Middle frontal gyrus (tissue), 1 donor: ENCODE measurements around the gene C3orf80.
"Not testable (repeated sequence)": the region's sequence is repeated elsewhere in the genome, so short reads cannot be mapped to it uniquely, and the experiment has no call there.

Source experiments
- DNase-seq: peaks from one replicate; pipeline ENCODE4 v3.0.0-alpha.2; 2015; ENCODE audit warnings: low spot score; ENCODE audit errors: extremely low spot score

Gene C3orf80

DNA sequence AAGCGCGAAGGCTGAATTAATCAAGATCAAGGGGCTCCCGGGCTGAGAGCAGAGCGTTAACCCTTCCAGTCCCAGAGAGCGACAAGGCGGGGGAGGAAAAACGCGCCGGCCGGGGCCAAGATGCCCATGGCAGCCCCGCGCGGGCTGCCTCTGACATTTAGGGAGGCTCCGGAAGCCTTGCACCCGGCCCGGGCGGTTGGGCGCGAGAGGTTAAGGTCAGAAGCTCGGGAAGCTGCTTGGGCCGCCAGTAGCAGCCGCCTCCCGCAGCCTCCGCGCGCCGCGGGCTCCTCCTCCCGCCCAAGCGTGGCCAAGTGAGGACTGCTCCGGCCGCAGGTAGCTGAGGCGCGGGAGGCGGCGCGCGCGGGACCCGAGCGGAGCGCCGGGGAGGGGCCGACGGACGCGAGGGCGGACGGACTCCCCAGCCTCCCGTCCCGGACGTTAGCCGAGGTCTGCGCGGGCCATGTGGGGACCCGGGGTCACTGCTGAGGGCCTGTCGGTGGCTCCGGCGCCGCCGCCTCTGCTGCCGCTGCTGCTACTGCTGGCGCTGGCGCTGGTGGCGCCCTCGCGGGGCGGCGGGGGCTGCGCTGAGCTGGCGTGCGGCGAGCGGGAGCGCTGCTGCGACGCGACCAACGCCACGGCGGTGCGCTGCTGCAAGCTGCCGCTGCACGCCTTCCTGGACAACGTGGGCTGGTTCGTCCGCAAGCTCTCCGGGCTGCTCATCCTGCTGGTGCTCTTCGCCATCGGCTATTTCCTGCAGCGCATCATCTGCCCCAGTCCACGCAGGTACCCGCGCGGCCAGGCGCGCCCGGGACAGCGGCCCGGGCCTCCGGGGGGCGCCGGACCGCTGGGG lies at the start of gene C3orf80:
TSS of gene C3orf80 (plus strand) at position 247 of the 850 bp plus-strand sequence. CDS start at position 461, 214 bp downstream.
- no peak for DNase-seq

DNA sequence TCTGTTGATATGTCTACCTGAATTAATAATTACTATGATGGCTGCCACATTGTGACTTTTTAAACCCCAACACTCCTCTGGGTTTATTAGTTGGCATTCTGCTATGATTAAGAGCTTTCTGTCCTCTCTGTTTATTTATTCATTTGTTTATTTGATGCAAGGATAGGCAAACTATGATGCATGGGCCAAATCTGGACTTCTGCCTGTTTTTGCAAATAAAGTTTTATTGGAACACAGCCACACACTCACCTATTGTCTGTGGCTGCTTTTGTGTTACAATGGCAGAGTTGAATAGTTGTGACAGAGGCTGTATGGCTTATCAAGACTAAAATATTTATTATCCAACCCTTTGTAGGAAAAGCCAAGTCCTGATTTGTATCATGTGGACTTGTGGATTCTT lies 48.3 kb upstream of the C3orf80 start:
- DNase-seq = no peak

DNA sequence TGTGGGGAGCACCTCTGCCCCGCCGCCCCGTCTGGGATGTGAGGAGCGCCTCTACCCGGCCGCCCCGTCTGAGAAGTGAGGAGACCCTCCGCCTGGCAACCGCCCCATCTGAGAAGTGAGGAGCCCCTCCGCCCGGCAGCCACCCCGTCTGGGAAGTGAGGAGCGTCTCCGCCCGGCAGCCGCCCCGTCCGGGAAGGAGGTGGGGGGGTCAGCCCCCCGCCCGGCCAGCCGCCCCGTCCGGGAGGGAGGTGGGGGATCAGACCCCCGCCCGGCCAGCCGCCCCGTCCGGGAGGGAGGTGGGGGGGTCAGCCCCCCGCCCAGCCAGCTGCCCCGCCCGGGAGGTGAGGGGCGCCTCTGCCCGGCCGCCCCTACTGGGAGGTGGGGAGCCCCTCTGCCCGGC lies 46.6 kb upstream of the C3orf80 start:
- not testable (repeated sequence) for DNase-seq

DNA sequence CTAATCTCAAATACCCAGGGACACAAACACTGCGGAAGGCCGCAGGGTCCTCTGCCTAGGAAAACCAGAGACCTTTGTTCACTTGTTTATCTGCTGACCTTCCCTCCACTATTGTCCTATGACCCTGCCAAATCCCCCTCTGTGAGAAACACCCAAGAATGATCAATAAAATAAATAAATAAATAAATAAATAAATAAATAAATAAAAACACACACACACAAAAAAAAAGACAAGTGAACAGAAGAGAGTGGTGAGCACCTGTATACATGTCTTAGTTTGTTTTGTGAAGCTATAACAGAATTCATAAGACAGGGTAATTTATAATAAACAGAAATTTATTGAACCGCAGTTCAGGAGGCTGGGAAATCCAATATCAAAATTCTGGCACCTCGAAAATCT lies 45.8 kb upstream of the C3orf80 start:
- DNase-seq = not testable (repeated sequence)

DNA sequence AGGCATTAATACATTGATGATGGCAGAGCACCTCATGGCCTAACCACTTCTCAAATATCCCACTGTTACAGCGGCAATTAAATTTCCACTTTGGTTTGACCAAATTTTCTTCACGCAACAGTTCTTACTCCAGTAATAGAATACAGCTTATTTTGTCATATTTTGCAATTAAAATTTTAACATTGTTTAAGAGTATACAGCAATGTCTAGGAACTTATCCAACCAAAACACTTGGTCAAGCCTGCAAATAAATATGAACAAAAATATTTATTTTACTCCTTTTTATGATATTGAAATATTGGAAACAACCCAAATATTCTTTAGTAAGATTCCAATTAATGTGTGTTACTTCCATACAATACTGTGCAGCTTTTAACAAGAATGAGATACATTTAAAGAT lies 45.3 kb upstream of the C3orf80 start:
- no peak for DNase-seq

DNA sequence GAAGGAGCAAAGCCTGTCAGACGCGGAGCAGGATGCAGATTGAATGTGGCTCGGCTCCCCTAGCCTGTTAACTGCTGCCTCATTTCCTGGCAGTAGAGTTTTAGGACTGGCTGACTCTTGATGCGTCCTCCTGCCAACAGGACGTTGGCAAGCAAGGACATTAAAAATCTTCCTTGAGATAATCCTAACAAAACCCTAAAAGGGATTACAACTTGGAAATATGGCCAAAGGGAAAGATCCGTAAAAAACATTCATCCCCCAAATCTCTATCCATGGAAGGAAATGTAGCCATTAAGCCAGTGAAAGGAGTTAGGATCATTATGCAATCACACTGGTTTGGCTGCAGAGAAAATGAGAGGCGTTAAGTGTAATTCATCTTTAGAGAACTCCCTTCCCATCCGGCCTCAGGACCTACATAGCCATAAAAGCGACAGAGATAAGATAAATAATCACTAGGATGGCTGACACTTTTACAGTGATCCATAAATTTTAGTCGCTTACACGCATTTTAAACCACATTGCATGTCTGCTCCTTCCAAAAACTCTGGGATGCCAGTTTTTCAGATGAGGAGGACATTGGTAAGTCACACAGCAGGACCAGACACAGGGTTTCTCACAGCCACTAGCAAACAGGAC lies 44.5 kb upstream of the C3orf80 start:
- DNase-seq = no peak

DNA sequence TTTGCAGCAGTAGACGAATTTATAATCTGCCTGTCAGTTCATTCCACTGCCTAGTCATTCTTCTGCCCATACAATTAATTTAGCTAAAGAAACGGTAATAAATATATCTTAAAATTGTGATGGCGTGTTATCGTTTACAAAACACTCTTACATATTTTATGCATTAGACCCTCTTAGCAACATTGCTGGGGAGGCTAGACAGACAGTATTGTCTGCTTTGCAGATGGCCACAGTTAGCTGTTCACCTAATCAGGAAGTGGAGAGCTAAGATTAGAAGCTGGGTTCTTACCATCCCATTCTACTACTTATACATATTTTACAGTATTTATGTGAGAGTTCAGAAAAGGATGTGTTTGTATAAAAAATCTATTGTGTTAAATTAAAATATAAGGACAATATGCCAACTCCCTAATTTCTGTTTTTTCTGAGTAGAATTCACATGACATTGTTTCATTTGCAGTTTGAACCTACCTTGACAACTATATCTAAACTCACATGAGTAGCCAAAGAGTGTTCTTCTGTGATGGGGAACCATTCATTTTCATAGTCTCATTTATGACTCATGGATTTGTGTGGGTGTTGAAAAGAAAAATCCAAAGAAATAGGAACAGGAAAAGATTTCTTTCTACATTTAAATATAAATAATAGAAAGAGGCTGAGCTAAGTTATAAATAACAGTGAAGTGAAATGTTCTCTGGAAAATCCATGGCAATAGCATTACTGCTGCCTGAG lies 41.7 kb upstream of the C3orf80 start:
- DNase-seq = peak; percentile 57

DNA sequence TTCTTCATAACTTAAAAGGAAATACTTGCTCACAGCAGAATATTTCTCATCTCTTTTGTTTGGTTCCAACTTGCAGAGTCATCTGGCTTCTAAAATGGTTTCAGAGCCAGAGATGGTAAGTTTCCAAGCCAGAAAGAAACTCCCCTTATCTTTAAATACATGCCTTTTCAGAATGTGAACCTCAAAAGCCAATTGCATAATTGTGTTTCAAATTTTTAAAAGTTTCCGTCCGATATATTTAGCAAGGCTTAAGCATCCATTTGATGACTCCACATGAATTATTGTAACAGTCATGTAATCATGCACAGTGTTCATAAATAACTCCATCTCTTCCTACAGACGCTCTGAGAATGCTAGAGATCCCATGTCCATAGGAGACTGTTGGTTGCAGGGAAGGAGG lies 40.6 kb upstream of the C3orf80 start:
- peak; percentile 66 for DNase-seq

DNA sequence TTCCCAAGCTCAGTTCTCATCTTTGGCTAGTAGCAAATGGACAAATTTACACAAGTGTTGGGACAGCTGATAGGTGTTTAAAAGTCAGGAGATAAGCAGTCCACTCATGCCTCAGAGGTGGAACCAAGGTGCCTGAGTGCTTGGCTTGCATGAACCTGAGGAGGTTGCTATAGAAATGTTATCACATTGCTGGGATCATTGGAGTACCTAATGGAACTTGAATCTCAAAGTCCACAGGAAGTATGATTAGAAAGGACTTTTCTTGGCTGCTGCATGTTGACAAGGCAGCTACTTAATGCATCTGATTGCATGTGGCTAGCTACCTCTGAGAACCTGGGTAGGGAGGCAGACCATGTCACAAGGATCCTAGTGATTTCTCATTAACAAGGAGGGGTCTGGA lies 39.5 kb upstream of the C3orf80 start:
- DNase-seq = no peak

DNA sequence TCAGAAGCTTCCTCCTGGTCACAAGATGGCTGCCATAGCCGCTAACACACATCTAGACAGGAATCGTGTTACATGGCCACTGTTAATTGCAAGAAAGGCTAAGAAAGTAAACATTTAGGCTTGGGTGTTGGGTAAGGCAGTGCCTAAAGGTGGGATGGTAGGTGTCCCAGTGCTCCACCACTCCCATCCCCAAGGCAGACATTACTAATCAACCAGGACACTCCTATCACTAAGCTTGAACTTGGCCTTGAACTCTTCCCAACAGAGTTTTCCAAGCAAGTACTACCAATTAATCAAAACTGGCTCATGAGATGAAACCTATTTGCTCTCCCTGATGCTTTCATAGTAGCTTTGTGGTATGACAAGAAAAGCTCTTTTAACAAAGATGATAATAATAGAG lies 37.9 kb upstream of the C3orf80 start:
- DNase-seq = no peak

DNA sequence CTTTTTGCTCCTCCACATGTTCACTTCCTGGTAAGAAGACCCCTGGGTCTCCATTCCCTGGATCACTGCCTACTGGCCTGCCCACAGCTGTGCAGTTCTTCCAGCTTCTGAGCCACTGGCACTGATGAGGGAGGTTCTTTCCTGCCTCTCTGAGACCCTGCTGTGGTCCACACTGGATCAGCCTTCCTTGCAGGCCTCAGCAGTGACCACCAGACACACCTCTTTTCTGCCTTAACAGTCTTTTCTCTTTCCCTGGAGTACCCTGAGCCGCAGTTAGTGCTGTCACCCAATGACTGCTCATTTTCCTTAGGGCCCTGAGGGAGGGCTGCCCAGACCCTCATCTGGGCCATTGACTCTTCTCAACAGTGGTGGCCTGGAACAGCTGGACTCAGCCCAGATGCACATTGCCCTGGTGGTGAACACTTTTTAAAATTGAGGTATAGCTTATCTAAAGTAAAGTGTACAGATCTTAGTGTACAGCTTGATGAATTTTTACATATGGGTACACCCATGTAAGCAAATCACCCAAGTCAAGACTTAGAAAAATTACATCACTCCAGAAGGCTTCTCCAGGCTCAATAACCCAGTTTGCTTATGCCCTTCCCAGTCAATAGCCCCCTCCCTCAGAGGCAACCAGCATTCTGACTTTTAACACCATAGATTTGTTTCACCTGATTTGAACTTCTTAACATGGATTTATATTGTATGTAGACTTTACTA lies 32.8 kb upstream of the C3orf80 start:
- no peak for DNase-seq

DNA sequence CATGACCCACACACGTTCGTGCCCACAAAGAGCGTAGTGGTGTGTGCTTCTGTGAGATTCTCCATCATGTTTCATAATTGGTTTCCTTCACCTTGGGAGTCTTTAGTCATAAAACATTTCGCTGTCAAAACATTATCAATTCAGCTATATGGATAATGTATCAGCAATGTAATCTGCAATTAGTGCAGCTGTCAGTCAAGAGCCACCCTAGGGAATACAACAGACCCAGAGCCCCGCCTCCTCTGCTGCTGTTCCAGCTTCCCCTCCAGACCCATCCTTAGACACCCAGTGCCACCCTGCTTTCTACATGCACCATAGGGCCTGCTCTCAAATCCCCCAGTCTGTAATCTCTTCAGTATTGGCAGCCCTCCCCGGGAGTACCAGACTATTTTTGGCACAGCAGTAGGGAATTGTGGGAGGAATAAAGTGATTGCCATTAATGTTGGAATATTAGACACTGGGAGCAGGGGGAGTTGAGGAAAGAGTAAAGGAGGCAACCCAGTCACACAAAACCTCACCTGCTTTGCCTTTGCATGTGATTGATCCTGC lies 31.5 kb upstream of the C3orf80 start:
- DNase-seq = no peak

DNA sequence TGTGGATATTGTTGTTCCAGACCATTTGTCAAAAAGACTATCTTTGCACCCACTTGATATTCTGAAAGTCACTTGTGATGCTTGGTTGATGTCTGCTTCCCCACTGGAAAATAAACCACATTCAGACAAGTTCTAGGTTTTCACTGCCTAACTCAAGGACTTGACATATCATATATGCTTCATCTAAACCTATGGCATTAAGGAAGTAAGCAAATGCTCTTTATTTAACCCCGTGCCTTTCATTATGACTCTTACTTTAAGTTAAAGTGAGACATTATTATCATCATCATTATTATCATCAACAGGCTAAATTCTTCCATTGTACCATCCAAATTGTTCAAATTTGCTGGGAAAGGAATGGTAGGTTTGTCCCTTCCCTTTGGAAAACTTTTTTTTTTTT lies 30.8 kb upstream of the C3orf80 start:
- DNase-seq = no peak

DNA sequence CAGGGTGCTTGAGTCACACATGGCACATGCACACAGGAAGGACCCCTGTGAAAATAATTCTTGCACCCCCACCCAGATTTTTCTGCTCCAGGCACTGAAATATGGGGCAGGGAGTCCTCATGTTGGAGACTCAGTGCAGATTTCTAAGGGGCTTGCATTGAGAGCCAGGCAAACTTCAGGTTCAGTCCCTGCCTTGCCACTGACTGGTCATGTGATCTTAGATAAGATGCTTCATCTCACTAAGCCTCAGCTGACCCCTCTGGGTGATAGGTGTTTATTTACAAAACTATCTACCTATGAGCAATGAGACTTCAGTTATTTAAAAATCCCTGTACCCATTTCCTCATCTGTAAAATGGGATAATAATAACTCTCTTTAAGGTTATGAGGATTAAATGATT lies 30.1 kb upstream of the C3orf80 start:
- no peak for DNase-seq

DNA sequence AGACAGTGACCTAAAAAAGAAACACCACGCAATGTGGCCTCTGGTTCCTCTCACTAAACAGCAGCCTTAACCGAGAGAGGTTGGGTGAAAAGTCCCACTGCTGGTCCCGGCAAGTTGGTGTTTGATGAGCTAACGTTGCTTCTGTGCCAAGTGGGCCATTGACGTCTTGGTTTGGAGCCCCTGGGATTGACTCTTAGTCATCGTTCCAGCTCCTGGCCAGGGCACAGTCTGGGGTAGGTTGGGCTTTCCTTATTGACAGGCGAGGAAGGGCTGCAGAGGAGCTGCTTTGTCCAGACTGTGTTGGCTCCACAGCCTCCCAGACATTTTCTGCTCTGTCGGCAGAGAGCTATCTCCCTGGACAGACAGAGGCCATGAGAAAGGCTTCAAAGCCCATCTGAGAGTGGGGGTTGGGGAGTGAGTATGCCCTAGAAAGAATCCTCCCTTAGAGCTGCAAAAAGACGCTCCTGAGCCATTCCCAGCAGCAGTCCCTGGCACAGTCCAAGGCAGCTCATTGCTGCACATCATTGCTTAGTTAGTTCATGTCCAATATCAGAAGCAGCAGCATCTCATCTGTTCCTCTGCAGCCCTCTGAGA lies 28.6 kb upstream of the C3orf80 start:
- no peak for DNase-seq

DNA sequence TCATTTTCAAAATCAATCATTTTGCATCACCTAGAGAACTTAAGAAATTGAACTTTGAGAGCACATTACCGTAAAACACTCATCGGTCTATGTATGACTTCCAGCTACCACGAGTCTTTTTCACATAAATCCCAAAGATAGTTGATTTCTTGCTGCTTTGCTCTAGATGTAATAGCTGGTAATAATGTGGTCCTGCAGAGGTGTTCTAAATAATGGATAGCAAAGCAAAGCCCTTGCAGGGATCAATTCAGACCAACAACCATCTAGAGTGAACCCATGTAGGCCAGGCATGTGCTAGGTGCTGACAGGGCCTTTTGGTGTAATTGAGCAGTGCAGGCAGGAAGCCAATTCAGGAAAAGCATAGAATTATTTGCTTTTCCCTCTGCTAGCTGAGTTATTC lies 26.1 kb upstream of the C3orf80 start:
- DNase-seq = no peak

DNA sequence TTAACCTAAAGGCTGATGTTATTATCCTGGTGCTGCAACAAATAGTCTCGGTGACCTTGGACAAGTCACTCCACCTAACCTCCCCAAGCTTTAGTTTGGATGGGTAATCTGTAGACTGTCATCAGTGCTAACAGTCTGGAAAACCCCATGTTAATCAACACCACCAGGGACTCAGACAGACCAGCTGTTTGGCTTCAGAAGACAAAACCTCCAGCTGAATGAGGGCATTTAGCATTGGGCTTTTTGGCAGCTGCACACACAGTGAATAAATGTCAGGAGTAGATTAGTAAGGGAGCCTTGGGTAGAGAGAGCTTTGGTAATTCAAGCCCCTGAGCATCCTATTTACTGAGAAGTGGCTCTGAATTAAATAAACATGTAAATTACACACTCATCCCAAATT lies 24.9 kb upstream of the C3orf80 start:
- no peak for DNase-seq

DNA sequence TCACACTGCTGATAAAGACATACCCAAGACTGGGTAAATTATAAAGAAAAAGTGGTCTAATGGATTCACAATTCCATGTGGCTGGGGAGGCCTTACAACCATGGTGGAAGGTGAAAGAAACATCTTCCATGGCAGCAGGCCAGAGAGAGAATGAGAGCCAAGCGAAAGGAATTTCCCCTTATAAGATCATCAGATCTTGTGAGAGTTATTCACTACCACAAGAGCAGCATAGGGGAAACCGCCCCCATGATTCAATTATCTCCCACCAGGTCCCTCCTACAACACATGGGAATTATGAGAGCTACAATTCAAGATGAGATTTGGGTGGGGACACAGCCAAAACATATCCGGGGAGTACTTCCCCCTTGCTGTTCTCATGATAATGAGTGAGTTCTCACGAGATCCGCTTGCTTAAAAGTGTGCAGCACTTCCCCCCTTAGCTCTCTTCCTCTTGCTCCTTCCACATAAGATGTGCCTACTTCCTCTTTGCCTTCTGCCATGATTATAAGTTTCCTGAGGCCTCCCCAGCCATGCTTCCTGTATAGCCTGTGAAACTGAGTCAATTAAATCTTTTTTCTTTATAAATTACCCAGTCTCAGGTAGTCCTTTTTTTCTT lies 20.7 kb upstream of the C3orf80 start:
- not testable (repeated sequence) for DNase-seq

DNA sequence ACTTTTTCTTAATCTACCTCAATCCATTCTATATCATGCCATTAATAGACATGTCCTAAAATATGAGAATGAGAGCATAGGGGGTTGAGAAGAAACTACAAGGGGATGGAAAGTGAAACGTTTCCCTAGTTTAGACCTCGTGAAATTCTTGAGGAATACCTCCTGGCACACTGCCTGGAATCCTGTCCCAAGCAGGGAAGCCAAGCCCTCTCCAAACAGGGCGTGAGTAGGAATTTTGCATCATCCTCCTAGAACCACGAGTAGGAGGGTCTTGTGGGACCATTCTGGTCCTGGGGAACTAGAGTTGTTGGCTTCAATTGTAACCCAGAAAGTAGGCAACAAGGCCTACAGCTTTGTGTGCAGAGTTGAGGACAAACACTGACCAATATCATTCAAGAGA lies 19.6 kb upstream of the C3orf80 start:
- no peak for DNase-seq

DNA sequence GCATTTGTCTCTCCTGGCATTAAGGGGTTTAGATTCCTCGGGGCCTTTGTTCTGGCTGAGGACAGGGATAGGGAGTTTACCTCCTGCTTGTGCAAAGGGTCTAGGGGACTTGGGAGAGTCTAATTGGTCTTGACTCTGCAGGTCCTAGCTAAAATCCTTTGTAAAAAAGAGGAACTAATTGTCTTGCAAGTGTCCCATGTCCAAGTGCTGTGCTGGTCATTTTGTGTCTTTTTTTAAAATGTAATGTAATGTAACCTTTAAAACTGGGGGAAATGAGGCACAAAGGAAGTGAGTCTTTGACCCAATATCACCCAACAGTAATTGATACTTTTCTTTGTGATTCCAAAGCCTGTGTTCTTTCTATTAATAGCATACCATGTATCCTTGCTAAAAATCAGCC lies 14.9 kb upstream of the C3orf80 start:
- no peak for DNase-seq
